ENCODE data around the gene DCDC1. TPM values are rescaled to one million over a fixed set of nuclear protein-coding genes. Genes with fewer than 3 reads are reported as not detected.

Gene DCDC1
- polyA plus RNA-seq, 2 of the 4 experiments (the other 2 are of a cell fraction), result 2.8 to 9.5 TPM

GRCh38 chr11:31107649-31108048 lies 261.9 kb downstream of the DCDC1 start:
- DNase-seq (ENCODE audit: low read depth in 1 of 2, low spot score in 1 of 2) (no peak), ATAC-seq (no peak), FAIRE-seq (no peak)
- Histone ChIP-seq H3K4me3 (no peak overlapping the region), H3K4me1 (no peaks in the 10 kb centered on the region), H3K27ac (no peak overlapping the region), H3K9me3 (no peaks in the 10 kb centered on the region), H3K4me2 (no peak overlapping the region)
- TF ChIP-seq MAZ (IDR thresholded peaks at IDR 0.05; ENCODE audit: borderline replicate concordance, low read depth, low read length) (no peak), PHF8 (IDR thresholded peaks at IDR 0.05; ENCODE audit: borderline replicate concordance, low read depth) (no peak), CHD2 (IDR thresholded peaks at IDR 0.05; ENCODE audit: low read length, partially characterized antibody) (no peak), EHMT2 (IDR thresholded peaks at IDR 0.05; ENCODE audit: low read depth) (no peak), HMGXB4 (CRISPR knock-in tag; IDR thresholded peaks at IDR 0.05; ENCODE audit: borderline replicate concordance) (no peak), CBX2 (IDR thresholded peaks at IDR 0.05; ENCODE audit: borderline replicate concordance, low read depth) (no peak), BCL3 (IDR thresholded peaks at IDR 0.05) (no peak), MAX (IDR thresholded peaks at IDR 0.05) (no peak), NFE2L2 (conservative IDR thresholded peaks at IDR 0.05; ENCODE audit: low read length) (no peak), PBX3 (IDR thresholded peaks at IDR 0.05) (no peak), CTCF (IDR thresholded peaks at IDR 0.05) (no peak), FOSL2 (IDR thresholded peaks at IDR 0.05) (no peak), FOSL2 (CRISPR knock-in tag; IDR thresholded peaks at IDR 0.05) (no peak), SMC3 (IDR thresholded peaks at IDR 0.05) (no peak), USF2 (IDR thresholded peaks at IDR 0.05) (no peak), MAFK (IDR thresholded peaks at IDR 0.05; ENCODE audit: partially characterized antibody) (no peak)
- ChIA-PET CTCF (interaction anchor here (0.7 to 2.9 kb wide), 19 partner anchors 9 to 1196 kb away, joined by 3 to 21 read pairs (median 5); no protein-coding TSS in a partner anchor), POLR2A (no interaction called here)
- 20% methylated on average over 2 of the region's 2 CpGs for WGBS (ENCODE audit: missing lambda C conversion rate)

GRCh38 chr11:31106968-31107576 lies 262.5 kb downstream of the DCDC1 start:
- H3K4me3 ChIP-seq, result no peak overlapping the region
- peak; percentile 26 to 65 for DNase-seq (ENCODE audit: low read depth in 1 of 2, low spot score in 1 of 2)
- ChIA-PET POLR2A (no interaction called here), CTCF (interaction anchor here (0.7 to 2.9 kb wide), 22 partner anchors 9 to 1197 kb away, joined by 3 to 21 read pairs (median 5); no protein-coding TSS in a partner anchor)
- peak; percentile 94 to 97 for ATAC-seq
- no peaks in the 10 kb centered on the region for H3K4me1 ChIP-seq
- 18% methylated on average over 5 of the region's 5 CpGs for WGBS (ENCODE audit: missing lambda C conversion rate)
- no peaks in the 10 kb centered on the region for H3K9me3 ChIP-seq
- H3K4me2 ChIP-seq, result peak overlapping the region; percentile 7; the same call in 1 of the 3 replicates
- H3K27ac ChIP-seq, result no peak overlapping the region
- FAIRE-seq, result peak; percentile 92
- TF ChIP-seq RFX5 (IDR thresholded peaks at IDR 0.05) (no peak), NFE2L2 (conservative IDR thresholded peaks at IDR 0.05; ENCODE audit: low read length) (no peak), TP53 (CRISPR knock-in tag; IDR thresholded peaks at IDR 0.05) (no peak), HMGXB4 (CRISPR knock-in tag; IDR thresholded peaks at IDR 0.05; ENCODE audit: borderline replicate concordance) (no peak), RNF2 (IDR thresholded peaks at IDR 0.05; ENCODE audit: borderline replicate concordance, low read depth) (no peak), BHLHE40 (IDR thresholded peaks at IDR 0.05; ENCODE audit: low read depth, low read length) (no peak), POLR2AphosphoS2 (conservative IDR thresholded peaks at IDR 0.05; ENCODE audit: low read length) (no peak), HOXB5 (CRISPR knock-in tag; IDR thresholded peaks at IDR 0.05) (no peak), NPAS2 (CRISPR knock-in tag; IDR thresholded peaks at IDR 0.05; ENCODE audit: borderline replicate concordance) (no peak), POLR2A (IDR thresholded peaks at IDR 0.05; ENCODE audit: low read length) (no peak), PHF8 (IDR thresholded peaks at IDR 0.05; ENCODE audit: borderline replicate concordance, low read depth) (no peak), HDAC2 (IDR thresholded peaks at IDR 0.05) (no peak), CHD4 (IDR thresholded peaks at IDR 0.05; ENCODE audit: borderline replicate concordance) (no peak), HEYL (CRISPR knock-in tag; IDR thresholded peaks at IDR 0.05) (no peak), MAFK (IDR thresholded peaks at IDR 0.05; ENCODE audit: partially characterized antibody) (no peak)

Measured in A549 (cell line).